Epidermal melanocyte (primary cell): Measurements from ENCODE around the gene ARNT2.

ENCODE experiments used
- DNase-seq: peaks from one replicate; pipeline ENCODE4 v3.0.0; 2011; ENCODE audit warnings: low spot score; ENCODE audit not compliant: insufficient read length

Gene ARNT2

GRCh38 chr15:80464951-80465625 lies 60.9 kb downstream of the ARNT2 start:
- DNase-seq = no peak

GRCh38 chr15:80465626-80466005 lies 61.4 kb downstream of the ARNT2 start:
- no peak for DNase-seq

- DNase-seq = no peak
These were observed 62.4 kb downstream of the ARNT2 start for GRCh38 chr15:80466543-80466942.

GRCh38 chr15:80467311-80467714 lies 63.1 kb downstream of the ARNT2 start:
- DNase-seq = no peak

GRCh38 chr15:80468796-80469195 lies 64.6 kb downstream of the ARNT2 start:
- DNase-seq = no peak

GRCh38 chr15:80471881-80472280 lies 67.7 kb downstream of the ARNT2 start:
- no peak for DNase-seq

GRCh38 chr15:80473286-80474223 lies 69.4 kb downstream of the ARNT2 start:
- DNase-seq = no peak

GRCh38 chr15:80474224-80475215 lies 70.3 kb downstream of the ARNT2 start:
- DNase-seq = no peak

- DNase-seq = no peak
These were observed 71.4 kb downstream of the ARNT2 start for GRCh38 chr15:80475572-80475971.

- no peak for DNase-seq
These were observed 71.9 kb downstream of the ARNT2 start for GRCh38 chr15:80476036-80476435.

GRCh38 chr15:80478075-80478474 lies 73.9 kb downstream of the ARNT2 start:
- no peak for DNase-seq

GRCh38 chr15:80479191-80479590 lies 75.0 kb downstream of the ARNT2 start:
- DNase-seq = no peak

GRCh38 chr15:80480171-80480811 lies 76.1 kb downstream of the ARNT2 start:
- DNase-seq = no peak

- DNase-seq = no peak
These were observed 76.7 kb downstream of the ARNT2 start for GRCh38 chr15:80480909-80481308.

- no peak for DNase-seq
These were observed 78.5 kb downstream of the ARNT2 start for GRCh38 chr15:80482696-80483095.

GRCh38 chr15:80483725-80484161 lies 79.6 kb downstream of the ARNT2 start:
- no peak for DNase-seq

GRCh38 chr15:80484333-80484864 lies 80.2 kb downstream of the ARNT2 start:
- DNase-seq = no peak

- no peak for DNase-seq
These were observed 81.4 kb downstream of the ARNT2 start for GRCh38 chr15:80485370-80486164.

GRCh38 chr15:80487839-80488390 lies 83.7 kb downstream of the ARNT2 start:
- no peak for DNase-seq
